Cortex of kidney (tissue), 1 donor: ENCODE measurements around the gene LY86.

Experiments
- DNase-seq: peaks from one replicate; lab custom pipeline; 2025; lab: John Stamatoyannopoulos, UW

The LY86 gene

GRCh38 chr6:6682225-6682624, 93.7 kb downstream of the LY86 start:
- DNase-seq = no peak

GRCh38 chr6:6683969-6684833, 95.7 kb downstream of the LY86 start:
- DNase-seq = no peak

GRCh38 chr6:6685249-6686040, 96.9 kb downstream of the LY86 start:
- no peak for DNase-seq

GRCh38 chr6:6686176-6686575, 97.7 kb downstream of the LY86 start:
- no peak for DNase-seq

- peak; percentile 78 for DNase-seq
Observed at GRCh38 chr6:6686748-6687601, 98.5 kb downstream of the LY86 start.

- no peak for DNase-seq
Observed at GRCh38 chr6:6688283-6688682, 99.8 kb downstream of the LY86 start.

- no peak for DNase-seq
Observed at GRCh38 chr6:6688951-6689350, 100.4 kb downstream of the LY86 start.

GRCh38 chr6:6689400-6690143, 101.1 kb downstream of the LY86 start:
- DNase-seq = no peak

GRCh38 chr6:6690144-6690483, 101.6 kb downstream of the LY86 start:
- no peak for DNase-seq

GRCh38 chr6:6694368-6694780, 105.9 kb downstream of the LY86 start:
- DNase-seq = no peak

- no peak for DNase-seq
Observed at GRCh38 chr6:6694825-6695624, 106.5 kb downstream of the LY86 start.

- DNase-seq = no peak
Observed at GRCh38 chr6:6695625-6696276, 107.2 kb downstream of the LY86 start.

- no peak for DNase-seq
Observed at GRCh38 chr6:6696867-6697531, 108.5 kb downstream of the LY86 start.

- no peak for DNase-seq
Observed at GRCh38 chr6:6697620-6698019, 109.1 kb downstream of the LY86 start.

- no peak for DNase-seq
Observed at GRCh38 chr6:6699741-6700367, 111.3 kb downstream of the LY86 start.

GRCh38 chr6:6700407-6701270, 112.1 kb downstream of the LY86 start:
- DNase-seq = no peak

- DNase-seq = no peak
Observed at GRCh38 chr6:6701864-6702263, 113.3 kb downstream of the LY86 start.

- DNase-seq = no peak
Observed at GRCh38 chr6:6703699-6704098, 115.2 kb downstream of the LY86 start.
